Esophagus (tissue), 2 donors: ENCODE data around the gene VWDE. TPM values are rescaled to one million over a fixed set of nuclear protein-coding genes. Genes with fewer than 3 reads are reported as not detected.

Source experiments
- H3K27ac ChIP-seq, 2 donors: one replicate each; pipeline ENCODE4 v1.5.1; 2013; ENCODE audit warnings: low read depth in 2 of 2, mild to moderate bottlenecking in 2 of 2, inconsistent platforms in 1 of 2, low read length in 1 of 2, moderate library complexity in 1 of 2
- H3K27me3 ChIP-seq, 2 donors: one replicate each; pipeline ENCODE4 v1.6.1; 2013; ENCODE audit warnings: low read length in 2 of 2, control low read depth in 1 of 2, mild to moderate bottlenecking in 1 of 2; ENCODE audit not compliant: insufficient read depth in 2 of 2, control insufficient read depth in 1 of 2
- H3K36me3 ChIP-seq, 2 donors: one replicate each; pipeline ENCODE4 v1.6.1; 2013; ENCODE audit warnings: low read length in 1 of 2; ENCODE audit not compliant: control insufficient read depth in 2 of 2, insufficient read depth in 2 of 2
- H3K4me1 ChIP-seq, 2 donors: one replicate each; pipeline ENCODE4 v1.6.1; 2013; ENCODE audit warnings: low read length in 1 of 2; ENCODE audit not compliant: control insufficient read depth in 2 of 2, insufficient read depth in 2 of 2
- H3K4me3 ChIP-seq, 2 donors: one replicate each; pipeline ENCODE4 v1.5.1; 2013; ENCODE audit warnings: low read length in 2 of 2, mild to moderate bottlenecking in 2 of 2, low read depth in 1 of 2, moderate library complexity in 1 of 2
- H3K9me3 ChIP-seq, 2 donors: one replicate each; pipeline ENCODE4 v1.6.1; 2013; ENCODE audit warnings: mild to moderate bottlenecking in 2 of 2, low read depth in 1 of 2, low read length in 1 of 2, moderate library complexity in 1 of 2; ENCODE audit not compliant: control insufficient read depth in 2 of 2, insufficient read depth in 1 of 2
- WGBS, 2 donors: extraction: QIAGEN DNeasy Blood & Tissue Kit; methylation state at CpG; one replicate each; pipeline ENCODE4 v1.1.7; 2013; 5-methylcytosine and 5-hydroxymethylcytosine counted together
- polyA plus RNA-seq, 2 donors: library from polyadenylated mRNA; stranded (reverse); fragments of 200-250 nt; gene quantifications; one replicate each; pipeline ENCODE4 v1.2.3, GENCODE V29; 2013
- donor health status: healthy with polysubstance abuse.
- donor health status: Bipolar disorder and iron deficiency.

VWDE gene
- polyA plus RNA-seq, 2 donors: 0.20 to 2.8 TPM

- WGBS, 2 donors: 28 to 44% methylated on average over 1 of the region's 1 CpG
Observed at GRCh38 chr7:12425311-12425710, 21.6 kb upstream of the VWDE start.

GRCh38 chr7:12423997-12424745 lies 20.5 kb upstream of the VWDE start:
- H3K36me3 ChIP-seq: no peaks in the 10 kb centered on the region
- H3K27me3 ChIP-seq: no peaks in the 10 kb centered on the region
- no peaks in the 10 kb centered on the region for H3K4me1 ChIP-seq
- H3K4me3 ChIP-seq: no peak overlapping the region
- H3K9me3 ChIP-seq: no peaks in the 10 kb centered on the region
- WGBS, 2 donors: 62 to 65% methylated on average over 12 of the region's 12 CpGs
- H3K27ac ChIP-seq: no peak overlapping the region

More at GRCh38 chr7:12425311-12425710, 21.6 kb upstream of the VWDE start:
- Histone ChIP-seq H3K36me3 (no peaks in the 10 kb centered on the region), H3K9me3 (no peaks in the 10 kb centered on the region), H3K27ac (no peak overlapping the region), H3K4me3 (no peak overlapping the region), H3K27me3 (no peaks in the 10 kb centered on the region), H3K4me1 (no peaks in the 10 kb centered on the region)

GRCh38 chr7:12423355-12423996 lies 19.8 kb upstream of the VWDE start:
- Histone ChIP-seq H3K36me3 (no peaks in the 10 kb centered on the region), H3K4me1 (no peaks in the 10 kb centered on the region), H3K27ac (no peak overlapping the region), H3K4me3 (no peak overlapping the region), H3K27me3 (no peaks in the 10 kb centered on the region), H3K9me3 (no peaks in the 10 kb centered on the region)
- 61 to 68% methylated on average over 8 of the region's 8 CpGs for WGBS, 2 donors

GRCh38 chr7:12422554-12423320 lies 19.1 kb upstream of the VWDE start:
- Histone ChIP-seq H3K4me3 (no peak overlapping the region), H3K27me3 (no peaks in the 10 kb centered on the region), H3K9me3 (no peaks in the 10 kb centered on the region), H3K27ac (no peak overlapping the region), H3K4me1 (no peaks in the 10 kb centered on the region), H3K36me3 (no peaks in the 10 kb centered on the region)
- WGBS, 2 donors: 63 to 64% methylated on average over 4 of the region's 4 CpGs

GRCh38 chr7:12418452-12418851 lies 14.8 kb upstream of the VWDE start:
- H3K27me3 ChIP-seq: no peaks in the 10 kb centered on the region

GRCh38 chr7:12415072-12415471 lies 11.4 kb upstream of the VWDE start:
- Histone ChIP-seq H3K27me3 (no peaks in the 10 kb centered on the region), H3K9me3 (no peaks in the 10 kb centered on the region), H3K4me3 (no peak overlapping the region), H3K4me1 (no peaks in the 10 kb centered on the region), H3K27ac (no peak overlapping the region), H3K36me3 (no peaks in the 10 kb centered on the region)

More at GRCh38 chr7:12418452-12418851, 14.8 kb upstream of the VWDE start:
- Histone ChIP-seq H3K9me3 (no peaks in the 10 kb centered on the region), H3K36me3 (no peaks in the 10 kb centered on the region), H3K4me3 (no peak overlapping the region), H3K4me1 (no peaks in the 10 kb centered on the region), H3K27ac (no peak overlapping the region)

GRCh38 chr7:12412407-12412806 lies 8.7 kb upstream of the VWDE start:
- no peak overlapping the region for H3K27ac ChIP-seq
- H3K4me1 ChIP-seq: no peaks in the 10 kb centered on the region
- H3K36me3 ChIP-seq: no peaks in the 10 kb centered on the region
- no peaks in the 10 kb centered on the region for H3K27me3 ChIP-seq
- H3K9me3 ChIP-seq: no peaks in the 10 kb centered on the region
- no peak overlapping the region for H3K4me3 ChIP-seq
- 89 to 90% methylated on average over 1 of the region's 1 CpG for WGBS, 2 donors

GRCh38 chr7:12410523-12410922 lies 6.9 kb upstream of the VWDE start:
- Histone ChIP-seq H3K4me3 (no peak overlapping the region), H3K4me1 (no peaks in the 10 kb centered on the region), H3K9me3 (no peaks in the 10 kb centered on the region), H3K27ac (no peak overlapping the region), H3K36me3 (no peaks in the 10 kb centered on the region), H3K27me3 (no peaks in the 10 kb centered on the region)

- Histone ChIP-seq H3K4me3 (no peak overlapping the region), H3K27me3 (no peaks in the 10 kb centered on the region), H3K27ac (no peak overlapping the region), H3K9me3 (no peaks in the 10 kb centered on the region), H3K4me1 (no peaks in the 10 kb centered on the region), H3K36me3 (no peaks in the 10 kb centered on the region)
- WGBS, 2 donors: 56 to 63% methylated on average over 4 of the region's 4 CpGs
Observed at GRCh38 chr7:12409097-12409711, 5.5 kb upstream of the VWDE start.
